H1 (cell line): ENCODE measurements around the gene NEDD4L. TPM values are rescaled to one million over a fixed set of nuclear protein-coding genes. Genes with fewer than 3 reads are reported as not detected.
A peak's percentile ranks its signal among the peaks of the same experiment; 100 is the strongest.

Experiments
- CEBPB ChIP-seq: IDR thresholded peaks from 2 replicates; pipeline ENCODE4 v1.6.1; 2012; ENCODE audit warnings: low read depth, low read length
- CTBP2 ChIP-seq: IDR thresholded peaks from 2 replicates; pipeline ENCODE4 v1.7.0; 2011; ENCODE audit warnings: borderline replicate concordance, mild to moderate bottlenecking, moderate library complexity, mixed read lengths, low read length; ENCODE audit not compliant: insufficient read depth, insufficient read length
- CTCF ChIP-seq, 3 experiments: IDR thresholded peaks; 1 replicate in 2 of 3; 2 replicates in 1 of 3; pipeline versions ENCODE4 v1.5.1 to v1.6.1; 2011; ENCODE audit warnings: low read length in 3 of 3, mild to moderate bottlenecking in 3 of 3, inconsistent platforms in 2 of 3, low read depth in 1 of 3, moderate library complexity in 1 of 3; ENCODE audit not compliant: insufficient read depth in 1 of 3; ENCODE audit errors: control extremely low read depth in 1 of 3
- E2F6 ChIP-seq: IDR thresholded peaks from 2 replicates; pipeline ENCODE4 v1.6.1; 2012; ENCODE audit warnings: inconsistent platforms
- EP300 ChIP-seq, 2 experiments: IDR thresholded peaks; 1 replicate in 1 of 2; 2 replicates in 1 of 2; pipeline ENCODE4 v1.6.1; 2011 to 2012; ENCODE audit warnings: low read depth in 2 of 2, low read length in 2 of 2, mild to moderate bottlenecking in 2 of 2, borderline replicate concordance in 1 of 2, inconsistent platforms in 1 of 2, moderate library complexity in 1 of 2
- FOSL1 ChIP-seq: IDR thresholded peaks from 2 replicates; pipeline ENCODE4 v1.6.1; 2011; ENCODE audit warnings: mild to moderate bottlenecking, low read depth, low read length, moderate library complexity; ENCODE audit not compliant: insufficient read depth
- HDAC2 ChIP-seq, 2 experiments: fragments of 300-600 bp in 1 of 2; sonication (generic) in 1 of 2; IDR thresholded peaks; 2 replicates each; pipeline ENCODE4 v1.6.1; 2011 to 2012; ENCODE audit warnings: low read depth in 2 of 2, low read length in 2 of 2, mild to moderate bottlenecking in 2 of 2, moderate library complexity in 2 of 2, borderline replicate concordance in 1 of 2, inconsistent platforms in 1 of 2
- JUN ChIP-seq: IDR thresholded peaks from 2 replicates; pipeline ENCODE4 v1.6.1; 2011; ENCODE audit warnings: low read depth, mild to moderate bottlenecking, improper control_type of control experiment, low read length
- NANOG ChIP-seq: IDR thresholded peaks from 2 replicates; pipeline ENCODE4 v1.6.1; 2011; ENCODE audit warnings: low read length, low read depth, mild to moderate bottlenecking, inconsistent platforms; ENCODE audit not compliant: insufficient read depth, poor library complexity, severe bottlenecking
- NRF1 ChIP-seq: IDR thresholded peaks from 2 replicates; pipeline ENCODE4 v1.6.1; 2011; ENCODE audit warnings: mild to moderate bottlenecking, low read depth, low read length, improper control_type of control experiment
- RXRA ChIP-seq: IDR thresholded peaks from 2 replicates; pipeline ENCODE4 v1.6.1; 2011; ENCODE audit warnings: low read depth, mild to moderate bottlenecking, low read length, moderate library complexity; ENCODE audit not compliant: insufficient read depth
- SIN3A ChIP-seq, 2 experiments: IDR thresholded peaks in 1 of 2; conservative IDR thresholded peaks in 1 of 2; 2 replicates each; pipeline ENCODE4 v1.6.1; 2011 to 2012; ENCODE audit warnings: low read length in 2 of 2, improper control_type of control experiment in 1 of 2, low read depth in 1 of 2, mild to moderate bottlenecking in 1 of 2
- TEAD4 ChIP-seq: IDR thresholded peaks from 2 replicates; pipeline ENCODE4 v1.6.1; 2012; ENCODE audit warnings: low read depth, low read length, inconsistent platforms, mixed read lengths
- polyA plus RNA-seq, 7 experiments: library from polyadenylated mRNA; depleted of rRNA in 3 of 7; stranded (reverse) in 5 of 7; unstranded in 2 of 7; fragments of >200 nt in 5 of 7; fragments of 200-250 nt in 2 of 7; gene quantifications; 1 replicate in 5 of 7; 2 replicates in 1 of 7; 4 replicates in 1 of 7; pipeline versions ENCODE4 v1.2.1 to v1.2.3, GENCODE V29; 2011 to 2013; ENCODE audit warnings: missing spikeins in 2 of 7, mixed read lengths in 2 of 7
- total RNA-seq: library from RNA; stranded (reverse); fragmentation: NEBNext Ultra II Directional; extraction: Animal tissue kit (Norgen Biotek cat#: 25700); gene quantifications from 2 replicates; pipeline ENCODE4 v1.2.1, GENCODE V29; 2021

The NEDD4L gene
- total and polyA plus RNA-seq, 2 of the 8 experiments (the other 6 are each of a cell fraction or from before 2014, with no cell fraction given), result 37.3 to 69.8 TPM

- TF ChIP-seq HDAC2 (IDR thresholded peaks at IDR 0.05; ENCODE audit: borderline replicate concordance in 1 of 2, low read depth in 2 of 2, low read length in 2 of 2) (no peak), JUN (no peak), E2F6 (no peak), CTCF (IDR thresholded peaks at IDR 0.05; ENCODE audit: control extremely low read depth in 1 of 3, insufficient read depth in 1 of 3, low read depth in 1 of 3, low read length in 3 of 3) (no peak), CTBP2 (no peak), RXRA (no peak), FOSL1 (no peak), TEAD4 (0 out of 2 replicates have a peak, but pooled peaks have one; percentile 37), EP300 (IDR thresholded peaks at IDR 0.05; ENCODE audit: borderline replicate concordance in 1 of 2, low read depth in 2 of 2, low read length in 2 of 2) (no peak), NRF1 (no peak), CEBPB (no peak), SIN3A (conservative IDR thresholded peaks at IDR 0.05 in 1 of 2, IDR thresholded peaks at IDR 0.05 in 1 of 2; ENCODE audit: low read depth in 1 of 2, low read length in 2 of 2) (no peak), NANOG (no peak)
- TF ChIP-seq, all 59 proteins: peak for 3
Observed at GRCh38 chr18:58221060-58221725, 177.2 kb downstream of the NEDD4L start (continued).
